Measurements from ENCODE around the gene ZNF326. TPM values are rescaled to one million over a fixed set of nuclear protein-coding genes. Genes with fewer than 3 reads are reported as not detected.

ZNF326 gene
- total and polyA plus RNA-seq, 2 of the 8 experiments (the other 6 are each of a cell fraction or from before 2014, with no cell fraction given) = 12.2 to 30.6 TPM

- H2BK120ac ChIP-seq (replicated peaks; ENCODE audit: low read depth, low read length) = no peak overlapping the region
- H3K4me2 ChIP-seq (ENCODE audit: insufficient read depth in 1 of 2, low read depth in 2 of 2, low read length in 2 of 2) = no peak overlapping the region
- no peak overlapping the region for H4K5ac ChIP-seq (ENCODE audit: insufficient read length, low read depth, low read length)
- H3K4ac ChIP-seq (replicated peaks; ENCODE audit: insufficient read length, low read depth, low read length) = no peak overlapping the region
- H4K20me1 ChIP-seq (replicated peaks in 1 of 2; ENCODE audit: control insufficient read depth in 1 of 2, insufficient read depth in 2 of 2, low read length in 2 of 2) = no peaks in the 10 kb centered on the region
- CTCF ChIA-PET (ENCODE audit: partially characterized antibody) = interaction anchor here (0.6 to 2.6 kb wide), 2 partner anchors 18 to 40 kb away, joined by 3 to 14 read pairs; no protein-coding TSS in a partner anchor
- FAIRE-seq (no peak), DNase-seq (ENCODE audit: low read depth in 1 of 2, low spot score in 2 of 2) (no peak)
- H3K4me1 ChIP-seq (replicated peaks in 1 of 4; ENCODE audit: control insufficient read depth in 3 of 4, insufficient read depth in 4 of 4, low read length in 3 of 4) = peaks cover 3 to 14% (median 11%) of the 10 kb centered on the region in 4 experiments; a peak in 4 of 7 replicates
- H2BK12ac ChIP-seq (ENCODE audit: low read depth, low read length) = no peak overlapping the region
- H4K91ac ChIP-seq (replicated peaks; ENCODE audit: insufficient read length, low read length) = no peak overlapping the region
- H3K18ac ChIP-seq (ENCODE audit: extremely low read depth, low read length) = no peak overlapping the region
- no peaks in the 10 kb centered on the region for H3K79me2 ChIP-seq (ENCODE audit: control insufficient read depth in 1 of 2, insufficient read depth in 2 of 2, low read length in 2 of 2)
- 65% methylated on average over 1 of the region's 1 CpG; no CpG with 5 or more reads in 1 of the 2 experiments for WGBS, 2 experiments (ENCODE audit: extremely low coverage in 1 of 2, insufficient coverage in 1 of 2, insufficient read length in 1 of 2, insufficient replicate concordance in 2 of 2, low coverage in 1 of 2, low lambda C conversion rate in 2 of 2, missing lambda C conversion rate in 1 of 2)
- no peaks in the 10 kb centered on the region; a peak in 1 of 7 replicates for H3K27me3 ChIP-seq (replicated peaks in 1 of 4; ENCODE audit: control insufficient read depth in 3 of 4, extremely low read depth in 1 of 4, insufficient read depth in 3 of 4, low read length in 3 of 4)
- no peaks in the 10 kb centered on the region for H3K36me3 ChIP-seq (ENCODE audit: control insufficient read depth in 2 of 4, insufficient read depth in 4 of 4, low read length in 3 of 4)
- no peak overlapping the region for H3K56ac ChIP-seq (replicated peaks; ENCODE audit: insufficient read length, low read depth, low read length)
- no peak overlapping the region for H3K4me3 ChIP-seq (ENCODE audit: extremely low read depth in 1 of 4, insufficient read depth in 2 of 4, low read depth in 3 of 4, low read length in 4 of 4)
- no peak overlapping the region for H3K14ac ChIP-seq (ENCODE audit: insufficient read length)
- H2BK5ac ChIP-seq (ENCODE audit: low read depth, low read length) = no peak overlapping the region
- no peaks in the 10 kb centered on the region for H3K79me1 ChIP-seq (ENCODE audit: low read depth, low read length)
- no peak overlapping the region for H3K9ac ChIP-seq (replicated peaks in 1 of 4; ENCODE audit: extremely low read depth in 1 of 4, low read depth in 3 of 4, low read length in 3 of 4)
- H4K8ac ChIP-seq (ENCODE audit: extremely low read depth, insufficient read depth, low read length) = no peak overlapping the region
- POLR2A ChIA-PET (ENCODE audit: partially characterized antibody) = interaction anchor here (1.4 kb wide), 1 partner anchor 18 kb away, joined by 3 read pairs; no protein-coding TSS in a partner anchor
- no peak overlapping the region for H2AK5ac ChIP-seq (ENCODE audit: low read depth, low read length)
- no peaks in the 10 kb centered on the region for H3K9me3 ChIP-seq (ENCODE audit: insufficient read depth in 2 of 2, low read depth in 1 of 2, low read length in 1 of 2)
- no peak overlapping the region for H3K23ac ChIP-seq (ENCODE audit: insufficient read length)
- H2BK15ac ChIP-seq (ENCODE audit: low read length) = no peak overlapping the region
- no peak overlapping the region for H3K27ac ChIP-seq (ENCODE audit: low read depth, low read length)
- peaks cover 2% of the 10 kb centered on the region; the same call in 1 of the 2 replicates for H3K23me2 ChIP-seq (ENCODE audit: low read depth, low read length)
- H2AFZ ChIP-seq (ENCODE audit: low read length) = no peak overlapping the region
- no peak overlapping the region for H2BK20ac ChIP-seq (ENCODE audit: low read length)
- TF ChIP-seq KDM1A (IDR thresholded peaks at IDR 0.05; ENCODE audit: borderline replicate concordance, low read length) = no peak
- TF ChIP-seq MAX (IDR thresholded peaks at IDR 0.05) = no peak
- TF ChIP-seq ATF2 (IDR thresholded peaks at IDR 0.05; ENCODE audit: low read length) = no peak
- TF ChIP-seq SUZ12 (IDR thresholded peaks at IDR 0.05; ENCODE audit: low read length) = no peak
- TF ChIP-seq CBX5 (IDR thresholded peaks at IDR 0.05; ENCODE audit: low read depth, low read length) = no peak
- TF ChIP-seq RBBP5 (IDR thresholded peaks at IDR 0.05; ENCODE audit: borderline replicate concordance, low read depth, low read length) = no peak
- TF ChIP-seq GTF2F1 (IDR thresholded peaks at IDR 0.05; ENCODE audit: borderline replicate concordance, low read depth, low read length) = no peak
- TF ChIP-seq RXRA (IDR thresholded peaks at IDR 0.05; ENCODE audit: insufficient read depth, low read depth, low read length) = no peak
- TF ChIP-seq TEAD4 (IDR thresholded peaks at IDR 0.05; ENCODE audit: low read depth, low read length) = no peak
- no peak for TF ChIP-seq SIRT6 (IDR thresholded peaks at IDR 0.05; ENCODE audit: low read length)
- no peak for TF ChIP-seq TBP (IDR thresholded peaks at IDR 0.05; ENCODE audit: low read depth, low read length)
- TF ChIP-seq SIN3A (conservative IDR thresholded peaks at IDR 0.05 in 1 of 2, IDR thresholded peaks at IDR 0.05 in 1 of 2; ENCODE audit: low read depth in 1 of 2, low read length in 2 of 2) = no peak
Observed at GRCh38 chr1:89946532-89946931, 48.4 kb upstream of the ZNF326 start.

All from H1 (cell line).